T47D (cell line): Measurements from ENCODE around the gene TBCE.

Experiments used
- DNase-seq, 2 experiments: peaks; one replicate each; pipeline versions ENCODE4 v3.0.0 to v3.0.0-alpha.2; 2011 to 2012; ENCODE audit warnings: low read depth in 1 of 2, low spot score in 1 of 2
- JUND ChIP-seq: IDR thresholded peaks from 2 replicates; pipeline ENCODE4 v1.6.1; 2012; ENCODE audit warnings: low read depth
- in situ Hi-C: cut with HindIII; loops from 2 replicates; pipeline ENCODE4 v1.10.0; 2016; ENCODE audit warnings: low sequenced_read_pairs, low pct_unique_long_range_greater_than_20kb

Gene TBCE

GRCh38 chr1:235425357-235425756 is 58.1 kb downstream of the TBCE start:
- in situ Hi-C loops: no loop called here
- no peak for TF ChIP-seq JUND
- DNase-seq: no peak

GRCh38 chr1:235426143-235426542 is 58.9 kb downstream of the TBCE start:
- no peak for DNase-seq
- in situ Hi-C loops: no loop called here
- TF ChIP-seq JUND: no peak

- DNase-seq: no peak
- no peak for TF ChIP-seq JUND
- in situ Hi-C loops: no loop called here
These were observed 59.5 kb downstream of the TBCE start for GRCh38 chr1:235426680-235427079.

- DNase-seq: no peak
- no peak for TF ChIP-seq JUND
- in situ Hi-C loops: no loop called here
These were observed 60.2 kb downstream of the TBCE start for GRCh38 chr1:235427447-235427846.

- in situ Hi-C loops: no loop called here
- TF ChIP-seq JUND: no peak
- no peak for DNase-seq
These were observed 61.9 kb downstream of the TBCE start for GRCh38 chr1:235429143-235429542.

- TF ChIP-seq JUND: no peak
- DNase-seq: no peak
- in situ Hi-C loops: no loop called here
These were observed 63.8 kb downstream of the TBCE start for GRCh38 chr1:235430991-235431390.

- no peak for TF ChIP-seq JUND
- peak in 1 of 2 experiments; percentile 22 for DNase-seq
- in situ Hi-C loops: no loop called here
These were observed 66.8 kb downstream of the TBCE start for GRCh38 chr1:235434001-235434400.

- DNase-seq: no peak
- TF ChIP-seq JUND: no peak
- in situ Hi-C loops: no loop called here
These were observed 74.0 kb downstream of the TBCE start for GRCh38 chr1:235441159-235441685.

- DNase-seq: no peak
- in situ Hi-C loops: no loop called here
- no peak for TF ChIP-seq JUND
These were observed 75.7 kb downstream of the TBCE start for GRCh38 chr1:235442788-235443429.

GRCh38 chr1:235448616-235449015 is 81.4 kb downstream of the TBCE start:
- no peak for TF ChIP-seq JUND
- in situ Hi-C loops: no loop called here
- no peak for DNase-seq

- no peak for DNase-seq
- in situ Hi-C loops: no loop called here
- no peak for TF ChIP-seq JUND
These were observed 83.2 kb downstream of the TBCE start for GRCh38 chr1:235450433-235450832.

- DNase-seq: no peak
- in situ Hi-C loops: no loop called here
- no peak for TF ChIP-seq JUND
These were observed 83.8 kb downstream of the TBCE start for GRCh38 chr1:235450886-235451483.

GRCh38 chr1:235454021-235454420 is 86.8 kb downstream of the TBCE start:
- TF ChIP-seq JUND: no peak
- no peak for DNase-seq
- in situ Hi-C loops: no loop called here
